Endothelial cell of umbilical vein (primary cell): Measurements from ENCODE around the gene LNX2. TPM values are rescaled to one million over a fixed set of nuclear protein-coding genes. Genes with fewer than 3 reads are reported as not detected.

Source experiments
- BruUV-seq: library from RNA; stranded (reverse); fragments of 400-500 nt; replicated peaks from 2 replicates; lab custom pipeline; 2021; lab: Mats Ljungman, UMichigan
- CTCF ChIA-PET: fragments of 300-600, 350-600 bp; sonication (Branson Sonifier 250); formaldehyde crosslinking; loops from one replicate; lab custom pipeline; 2021; ENCODE audit warnings: antibody characterized with exemption, inconsistent platforms; lab: Charles Lee
- POLR2A ChIA-PET: fragments of 300-600, 350-600 bp; sonication (Branson Sonifier 250); formaldehyde crosslinking; loops from one replicate; lab custom pipeline; 2021; ENCODE audit warnings: antibody characterized with exemption, inconsistent platforms; lab: Charles Lee
- DNase-seq: peaks from one replicate; pipeline ENCODE4 v3.0.0-alpha.2; 2011; ENCODE audit warnings: low read depth, low spot score
- FAIRE-seq: peaks from 2 replicates; lab custom pipeline; 2011; peaks lifted over from hg19 to GRCh38; lab: Jason Lieb, UNC
- H2AFZ ChIP-seq: 2 replicates; pipeline ENCODE4 v1.6.0; 2012; ENCODE audit warnings: low read depth, low read length, control low read depth, inconsistent platforms
- H3K27ac ChIP-seq: 2 replicates; pipeline ENCODE4 v1.5.1; 2011; ENCODE audit warnings: low read depth, mild to moderate bottlenecking, control low read depth, low read length, moderate library complexity; ENCODE audit not compliant: insufficient read depth
- H3K27me3 ChIP-seq, 2 experiments: 2 replicates each; pipeline versions ENCODE4 v1.6.0 to v1.6.1; 2011; ENCODE audit warnings: low read length in 2 of 2, mixed read lengths in 1 of 2; ENCODE audit not compliant: control insufficient read depth in 2 of 2, insufficient read depth in 2 of 2
- H3K36me3 ChIP-seq, 2 experiments: 2 replicates in 1 of 2; 3 replicates in 1 of 2; pipeline ENCODE4 v1.5.1; 2011; ENCODE audit warnings: low read length in 2 of 2, mild to moderate bottlenecking in 1 of 2, moderate library complexity in 1 of 2; ENCODE audit not compliant: control insufficient read depth in 2 of 2, insufficient read depth in 2 of 2; ENCODE audit errors: extremely low read depth in 1 of 2
- H3K4me1 ChIP-seq: 3 replicates; pipeline ENCODE4 v1.5.1; 2011; ENCODE audit warnings: mild to moderate bottlenecking, low read length; ENCODE audit not compliant: control insufficient read depth, insufficient read depth; ENCODE audit errors: extremely low read depth
- H3K4me2 ChIP-seq: 2 replicates; pipeline ENCODE4 v1.6.1; 2011; ENCODE audit warnings: low read length, control low read depth, mixed read lengths; ENCODE audit not compliant: insufficient read depth
- H3K4me3 ChIP-seq, 3 experiments: fragments of 200-600 bp in 1 of 3; sonication (generic), shearing (Covaris generic) in 1 of 3; replicated peaks in 1 of 3; 2 replicates each; pipeline ENCODE4 v1.5.1; 2011 to 2016; ENCODE audit warnings: control low read depth in 3 of 3, low read length in 3 of 3, mild to moderate bottlenecking in 2 of 3, inconsistent platforms in 1 of 3, low read depth in 1 of 3, moderate library complexity in 1 of 3; ENCODE audit not compliant: insufficient read depth in 1 of 3
- H3K79me2 ChIP-seq: 2 replicates; pipeline ENCODE4 v1.6.0; 2012; ENCODE audit warnings: low read length, inconsistent platforms; ENCODE audit not compliant: control insufficient read depth, insufficient read depth
- H3K9ac ChIP-seq: replicated peaks from 2 replicates; pipeline ENCODE3; 2011; ENCODE audit warnings: low read length, control low read depth; ENCODE audit not compliant: insufficient read depth; ENCODE audit errors: extremely low read depth
- H3K9me1 ChIP-seq: replicated peaks from 3 replicates; pipeline ENCODE4 v1.6.0; 2011; ENCODE audit warnings: mild to moderate bottlenecking, low read length; ENCODE audit not compliant: control insufficient read depth, insufficient read depth; ENCODE audit errors: extremely low read depth
- H3K9me3 ChIP-seq: replicated peaks from 2 replicates; pipeline ENCODE4 v1.5.1; 2012; ENCODE audit warnings: low read length, inconsistent platforms; ENCODE audit not compliant: control insufficient read depth, insufficient read depth
- H4K20me1 ChIP-seq: replicated peaks from 2 replicates; pipeline ENCODE3; 2011; ENCODE audit warnings: mild to moderate bottlenecking, low read length; ENCODE audit not compliant: control insufficient read depth, insufficient read depth; ENCODE audit errors: extremely low read depth
- CTCF ChIP-seq, 2 donors: IDR thresholded peaks; 1 replicate in 1 of 2; 2 replicates in 1 of 2; pipeline ENCODE4 v1.5.1; 2011; ENCODE audit warnings: low read length in 2 of 2, mild to moderate bottlenecking in 2 of 2, moderate library complexity in 2 of 2, control low read depth in 1 of 2, inconsistent platforms in 1 of 2, low read depth in 1 of 2; ENCODE audit not compliant: insufficient read depth in 1 of 2; ENCODE audit errors: extremely low read depth in 1 of 2
- EZH2 ChIP-seq: IDR thresholded peaks from 2 replicates; pipeline ENCODE4 v1.6.1; 2012; ENCODE audit warnings: borderline replicate concordance, low read depth, mild to moderate bottlenecking, moderate library complexity, low read length, inconsistent platforms; ENCODE audit not compliant: severe bottlenecking
- FOS ChIP-seq: IDR thresholded peaks from 2 replicates; pipeline ENCODE4 v1.6.1; 2011; ENCODE audit warnings: mild to moderate bottlenecking, low read length, moderate library complexity, borderline replicate concordance; ENCODE audit not compliant: insufficient read depth
- GATA2 ChIP-seq: IDR thresholded peaks from 2 replicates; pipeline ENCODE4 v1.7.0; 2011; ENCODE audit warnings: low read depth, mild to moderate bottlenecking, moderate library complexity, mixed read lengths, low read length; ENCODE audit not compliant: insufficient read length, insufficient read depth
- JUN ChIP-seq: IDR thresholded peaks from 2 replicates; pipeline ENCODE4 v1.6.1; 2011; ENCODE audit warnings: borderline replicate concordance, low read depth; ENCODE audit not compliant: insufficient read length, insufficient read depth
- MAX ChIP-seq: IDR thresholded peaks from 2 replicates; pipeline ENCODE4 v1.6.1; 2011; ENCODE audit not compliant: insufficient read depth, insufficient read length
- MYC ChIP-seq: IDR thresholded peaks from one replicate; pipeline ENCODE4 v1.6.1; 2011; ENCODE audit warnings: mild to moderate bottlenecking, low read depth, low read length
- POLR2A ChIP-seq: IDR thresholded peaks from 2 replicates; pipeline ENCODE4 v1.6.1; 2012; ENCODE audit warnings: low read depth, mild to moderate bottlenecking, control low read depth, low read length
- POLR2AphosphoS5 ChIP-seq: IDR thresholded peaks from 2 replicates; pipeline ENCODE4 v1.6.1; 2012; ENCODE audit warnings: low read depth, mild to moderate bottlenecking, control low read depth, low read length, moderate library complexity; ENCODE audit not compliant: insufficient read depth
- dilution Hi-C: fragments of 300-500 bp; cut with MboI; formaldehyde crosslinking; loops from one replicate; pipeline ENCODE4 v1.15.0; 2019; ENCODE audit warnings: low sequenced_read_pairs; ENCODE audit not compliant: extremely low pct_ligation_motif_present
- intact Hi-C: fragments of 100-400 bp; cut with micrococcal nuclease; formaldehyde crosslinking; loops from one replicate; pipeline ENCODE4 v1.10.0; 2022
- polyA plus RNA-seq, 4 experiments: library from polyadenylated mRNA; depleted of rRNA in 3 of 4; stranded (reverse) in 3 of 4; unstranded in 1 of 4; fragments of >200 nt; gene quantifications; 2 replicates each; pipeline versions ENCODE4 v1.2.1 to v1.2.3, GENCODE V29; 2011 to 2012; ENCODE audit warnings: missing spikeins in 1 of 4
- total RNA-seq: library from RNA; stranded (reverse); gene quantifications from 2 replicates; pipeline ENCODE4 v1.2.3, GENCODE V29; 2021

Gene LNX2
- total and polyA plus RNA-seq, 2 donors (not counting 3 experiments of a cell fraction or from before 2014, with no cell fraction given), result 7.0 to 9.1 TPM

- no peaks in the 10 kb centered on the region for H3K9me3 ChIP-seq
- peaks cover 5% of the 10 kb centered on the region for H3K79me2 ChIP-seq
- peaks cover 27% of the 10 kb centered on the region for H3K4me1 ChIP-seq
- no peaks in the 10 kb centered on the region for H4K20me1 ChIP-seq
- DNase-seq (no peak), FAIRE-seq (no peak)
- POLR2A ChIA-PET, result no interaction called here
- no TSS peak for BruUV-seq
- no peaks in the 10 kb centered on the region for H3K27me3 ChIP-seq
- intact Hi-C loops (no loop called here), dilution Hi-C loops (no loop called here)
- H3K4me2 ChIP-seq, result no peak overlapping the region
- H3K9me1 ChIP-seq, result no peaks in the 10 kb centered on the region
- no peak for TF ChIP-seq CTCF (IDR thresholded peaks at IDR 0.05; ENCODE audit: extremely low read depth in 1 of 2, insufficient read depth in 1 of 2, low read depth in 1 of 2, low read length in 2 of 2)
- TF ChIP-seq JUN, result no peak
- TF ChIP-seq MYC, result no peak
- no peak for TF ChIP-seq POLR2A
- TF ChIP-seq FOS, result no peak
- no peak for TF ChIP-seq GATA2
- TF ChIP-seq POLR2AphosphoS5, result no peak
- no peak for TF ChIP-seq MAX
- no peak for TF ChIP-seq EZH2
- no peak overlapping the region for H3K9ac ChIP-seq
- no peak overlapping the region for H3K4me3 ChIP-seq
- H3K27ac ChIP-seq, result no peak overlapping the region
- CTCF ChIA-PET, result no interaction called here
- H3K36me3 ChIP-seq, result peaks cover 3 to 6% of the 10 kb centered on the region in 2 experiments
- no peak overlapping the region for H2AFZ ChIP-seq
These were observed 50.9 kb downstream of the LNX2 start for GRCh38 chr13:27569405-27569804.
